Liver (tissue), 9 donors: Measurements from ENCODE around the gene MKNK1. TPM values are rescaled to one million over a fixed set of nuclear protein-coding genes. Genes with fewer than 3 reads are reported as not detected.

ENCODE experiments used
- DNase-seq: peaks from one replicate; pipeline ENCODE4 v3.0.0-alpha.2; 2017; ENCODE audit warnings: low spot score
- H3K27ac ChIP-seq, 2 donors: one replicate each; pipeline ENCODE4 v1.7.0; 2013; ENCODE audit warnings: inconsistent platforms in 2 of 2, low read length in 2 of 2, control low read depth in 1 of 2, low read depth in 1 of 2, mild to moderate bottlenecking in 1 of 2
- H3K27me3 ChIP-seq, 4 donors: one replicate each; pipeline versions ENCODE4 v1.6.1 to v1.7.0; 2013; ENCODE audit warnings: low read length in 3 of 4, inconsistent platforms in 1 of 4, mild to moderate bottlenecking in 1 of 4, moderate library complexity in 1 of 4; ENCODE audit not compliant: control insufficient read depth in 4 of 4, insufficient read depth in 4 of 4
- H3K36me3 ChIP-seq, 4 donors: one replicate each; pipeline versions ENCODE4 v1.6.1 to v1.7.0; 2013; ENCODE audit warnings: low read length in 3 of 4, mild to moderate bottlenecking in 3 of 4, low read depth in 1 of 4, moderate library complexity in 1 of 4; ENCODE audit not compliant: control insufficient read depth in 4 of 4, insufficient read depth in 3 of 4
- H3K4me1 ChIP-seq, 4 donors: one replicate each; pipeline versions ENCODE4 v1.6.1 to v1.7.0; 2013; ENCODE audit warnings: low read length in 3 of 4, mild to moderate bottlenecking in 3 of 4, moderate library complexity in 1 of 4; ENCODE audit not compliant: control insufficient read depth in 4 of 4, insufficient read depth in 4 of 4
- H3K4me3 ChIP-seq, 3 donors: one replicate each; pipeline versions ENCODE4 v1.6.1 to v1.7.0; 2013; ENCODE audit warnings: low read length in 3 of 3, control low read depth in 1 of 3, low read depth in 1 of 3, mild to moderate bottlenecking in 1 of 3
- H3K9ac ChIP-seq, 2 donors: one replicate each; pipeline ENCODE4 v1.7.0; 2013; ENCODE audit warnings: low read length in 2 of 2, mild to moderate bottlenecking in 2 of 2, moderate library complexity in 2 of 2, control low read depth in 1 of 2, low read depth in 1 of 2
- H3K9me3 ChIP-seq, 4 donors: one replicate each; pipeline versions ENCODE4 v1.6.1 to v1.7.0; 2013; ENCODE audit warnings: low read length in 3 of 4; ENCODE audit not compliant: control insufficient read depth in 4 of 4
- ATF3 ChIP-seq: IDR thresholded peaks from 2 replicates; pipeline ENCODE4 v1.6.1; 2016; ENCODE audit warnings: antibody characterized with exemption
- CTCF ChIP-seq: fragments of 150-350 bp; IDR thresholded peaks from 2 replicates; pipeline ENCODE4 v1.5.1; 2017; ENCODE audit warnings: improper control_type of control experiment, low read depth, low read length; ENCODE audit not compliant: missing input control
- EGR1 ChIP-seq, 2 donors: IDR thresholded peaks; 2 replicates each; pipeline ENCODE4 v1.6.1; 2016 to 2018; ENCODE audit warnings: antibody characterized with exemption in 2 of 2, low read depth in 2 of 2
- FOXA2 ChIP-seq: IDR thresholded peaks from 2 replicates; pipeline ENCODE4 v1.6.1; 2016; ENCODE audit warnings: antibody characterized with exemption
- HNF4A ChIP-seq, 2 donors: conservative IDR thresholded peaks; 2 replicates each; pipeline ENCODE4 v1.6.1; 2016; ENCODE audit warnings: antibody characterized with exemption in 2 of 2, mild to moderate bottlenecking in 2 of 2
- HNF4G ChIP-seq: IDR thresholded peaks from 2 replicates; pipeline ENCODE4 v1.6.1; 2016; ENCODE audit warnings: antibody characterized with exemption
- JUND ChIP-seq, 2 donors: IDR thresholded peaks; 2 replicates each; pipeline ENCODE4 v1.6.1; 2016; ENCODE audit warnings: antibody characterized with exemption in 2 of 2
- MAX ChIP-seq: IDR thresholded peaks from 2 replicates; pipeline ENCODE4 v1.6.1; 2016; ENCODE audit warnings: antibody characterized with exemption
- NR2F2 ChIP-seq: IDR thresholded peaks from 2 replicates; pipeline ENCODE4 v1.6.1; 2016; ENCODE audit warnings: antibody characterized with exemption
- RAD21 ChIP-seq, 2 donors: IDR thresholded peaks; 2 replicates each; pipeline ENCODE4 v1.6.1; 2016; ENCODE audit warnings: antibody characterized with exemption in 2 of 2, mild to moderate bottlenecking in 2 of 2
- REST ChIP-seq: IDR thresholded peaks from 2 replicates; pipeline ENCODE4 v1.6.1; 2016; ENCODE audit warnings: antibody characterized with exemption, mild to moderate bottlenecking
- SP1 ChIP-seq: IDR thresholded peaks from 2 replicates; pipeline ENCODE4 v1.6.1; 2018; ENCODE audit warnings: antibody characterized with exemption, mild to moderate bottlenecking
- YY1 ChIP-seq: IDR thresholded peaks from 2 replicates; pipeline ENCODE4 v1.6.1; 2016; ENCODE audit warnings: antibody characterized with exemption, mild to moderate bottlenecking
- ZBTB33 ChIP-seq: IDR thresholded peaks from 2 replicates; pipeline ENCODE4 v1.6.1; 2016; ENCODE audit warnings: antibody characterized with exemption
- WGBS: extraction: QIAGEN DNeasy Blood & Tissue Kit; methylation state at CpG from one replicate; pipeline ENCODE4 v1.1.7; 2013; 5-methylcytosine and 5-hydroxymethylcytosine counted together
- polyA plus RNA-seq, 2 donors: library from polyadenylated mRNA; stranded (reverse) in 1 of 2; unstranded in 1 of 2; fragments of 200-250 nt in 1 of 2; fragments of >200 nt in 1 of 2; fragmentation: Nextera tagmentation in 1 of 2; extraction: Ambion mirVana in 1 of 2; gene quantifications; one replicate each; pipeline versions ENCODE4 v1.2.1 to v1.2.3, GENCODE V29; 2013 to 2015
- total RNA-seq, 2 donors: library from RNA; depleted of rRNA; stranded (reverse); fragments of >200 nt; gene quantifications; one replicate each; pipeline ENCODE4 v1.2.3, GENCODE V29; 2014
- donor health status: healthy.
- donor health status: healthy.
- donor health status: healthy.
- donor health status: healthy.
- donor health status: healthy.

MKNK1 gene
- total and polyA plus RNA-seq, 4 donors = 10.2 to 30.8 (median 18.3) TPM

GRCh38 chr1:46603481-46603857 is 599 bp downstream of the MKNK1 start:
- Histone ChIP-seq H3K9ac (peak overlapping the region; percentile 50 to 70), H3K4me3 (peak overlapping the region; percentile 69 to 87 (median 80)), H3K27me3 (no peaks in the 10 kb centered on the region), H3K9me3 (no peaks in the 10 kb centered on the region), H3K27ac (peak overlapping the region in 1 of 2 donors; percentile 45), H3K36me3 (peaks cover 0 to 8% (median 5%) of the 10 kb centered on the region in 4 donors), H3K4me1 (peaks cover 0 to 16% (median 10%) of the 10 kb centered on the region in 4 donors)
- no peak for DNase-seq
- WGBS = under 1% methylated on average over 2 of the region's 2 CpGs
- TF ChIP-seq ATF3 (no peak), CTCF (no peak), EGR1 (IDR thresholded peaks at IDR 0.05; ENCODE audit: low read depth in 2 of 2) (no peak), ZBTB33 (no peak), FOXA2 (no peak)

- H3K27ac ChIP-seq = no peak overlapping the region
These were observed 2.6 kb downstream of the MKNK1 start for GRCh38 chr1:46601257-46602007.

GRCh38 chr1:46599059-46599970 is 4.8 kb downstream of the MKNK1 start:
- peaks cover 0 to 10% (median 6%) of the 10 kb centered on the region in 4 donors for H3K4me1 ChIP-seq
- no peaks in the 10 kb centered on the region for H3K9me3 ChIP-seq
- no peak overlapping the region for H3K4me3 ChIP-seq
- H3K36me3 ChIP-seq = no peaks in the 10 kb centered on the region
- DNase-seq = no peak
- no peak overlapping the region for H3K9ac ChIP-seq
- no peaks in the 10 kb centered on the region for H3K27me3 ChIP-seq
- WGBS = 90% methylated on average over 9 of the region's 9 CpGs
- no peak overlapping the region for H3K27ac ChIP-seq
- TF ChIP-seq REST (no peak), ZBTB33 (no peak), JUND (IDR thresholded peaks at IDR 0.05) (no peak), SP1 (no peak), EGR1 (IDR thresholded peaks at IDR 0.05; ENCODE audit: low read depth in 2 of 2) (no peak), RAD21 (IDR thresholded peaks at IDR 0.05) (no peak), MAX (no peak), ATF3 (no peak), NR2F2 (no peak), HNF4G (no peak), YY1 (no peak)

More at GRCh38 chr1:46601257-46602007, 2.6 kb downstream of the MKNK1 start:
- Histone ChIP-seq H3K4me1 (peaks cover 0 to 16% (median 10%) of the 10 kb centered on the region in 4 donors), H3K9me3 (no peaks in the 10 kb centered on the region), H3K27me3 (no peaks in the 10 kb centered on the region), H3K9ac (no peak overlapping the region), H3K36me3 (no peaks in the 10 kb centered on the region), H3K4me3 (no peak overlapping the region)
- no peak for DNase-seq
- TF ChIP-seq RAD21 (IDR thresholded peaks at IDR 0.05) = no peak
- TF ChIP-seq HNF4A (conservative IDR thresholded peaks at IDR 0.05) = no peak
- TF ChIP-seq YY1 = no peak
- WGBS = 92% methylated on average over 3 of the region's 3 CpGs
